HEK293 (cell line): ENCODE results near the gene BCOR.

Source experiments
- CTCF ChIA-PET: fragments of 350-600 bp; formaldehyde crosslinking; extraction: SDS; loops from one replicate; lab custom pipeline; 2021; ENCODE audit warnings: antibody characterized with exemption; lab: Yijun Ruan, JAX
- POLR2A ChIA-PET: fragments of 300-600 bp; formaldehyde crosslinking; extraction: SDS; loops from one replicate; lab custom pipeline; 2020; ENCODE audit warnings: antibody characterized with exemption, inconsistent platforms; lab: Yijun Ruan, JAX
- H3K27ac ChIP-seq: fragments of 200-500 bp; sonication (Bioruptor generic); 2 replicates; pipeline ENCODE4 v1.5.1; 2014; ENCODE audit warnings: low read depth, low read length, control low read depth, inconsistent platforms; ENCODE audit errors: extremely low read depth
- H3K36me3 ChIP-seq, 2 experiments: fragments of 200-500 bp in 1 of 2; sonication (Bioruptor generic) in 1 of 2; 1 replicate in 1 of 2; 2 replicates in 1 of 2; pipeline ENCODE4 v1.5.1; 2014 to 2017; ENCODE audit warnings: inconsistent platforms in 2 of 2, low read length in 2 of 2; ENCODE audit not compliant: control insufficient read depth in 2 of 2, insufficient read depth in 1 of 2
- H3K4me1 ChIP-seq: fragments of 200-500 bp; sonication (Bioruptor generic); 2 replicates; pipeline ENCODE4 v1.5.1; 2014; ENCODE audit warnings: mild to moderate bottlenecking, low read length, inconsistent platforms; ENCODE audit not compliant: control insufficient read depth, insufficient read depth
- H3K4me3 ChIP-seq: 2 replicates; pipeline ENCODE4 v1.5.1; 2011; ENCODE audit warnings: low read depth, mild to moderate bottlenecking, control low read depth, low read length, moderate library complexity
- H3K9me3 ChIP-seq: fragments of 200-500 bp; sonication (Bioruptor generic); 2 replicates; pipeline ENCODE4 v1.5.1; 2014; ENCODE audit warnings: low read depth, low read length, inconsistent platforms; ENCODE audit not compliant: control insufficient read depth, insufficient read depth
- GLIS1 ChIP-seq: fragments of 450-650 bp; formaldehyde crosslinking; IDR thresholded peaks from 2 replicates; pipeline ENCODE4 v1.5.1; 2016; ENCODE audit warnings: missing biosample characterization, missing genetic modification characterization
- GLIS2 ChIP-seq: fragments of 450-650 bp; formaldehyde crosslinking; IDR thresholded peaks from 2 replicates; pipeline ENCODE4 v1.5.1; 2016; ENCODE audit warnings: missing biosample characterization, missing genetic modification characterization
- IKZF3 ChIP-seq: fragments of 450-650 bp; IDR thresholded peaks from 2 replicates; pipeline ENCODE4 v1.5.0; 2018; ENCODE audit warnings: missing biosample characterization, mild to moderate bottlenecking, missing genetic modification characterization, moderate library complexity
- KLF16 ChIP-seq: fragments of 450-650 bp; formaldehyde crosslinking; IDR thresholded peaks from 2 replicates; pipeline ENCODE4 v1.5.1; 2017; ENCODE audit warnings: missing biosample characterization, missing genetic modification characterization
- MYNN ChIP-seq: fragments of 450-650 bp; formaldehyde crosslinking; IDR thresholded peaks from 2 replicates; pipeline ENCODE4 v1.5.1; 2016; ENCODE audit warnings: missing biosample characterization, missing genetic modification characterization, borderline replicate concordance
- MZF1 ChIP-seq: fragments of 450-650 bp; formaldehyde crosslinking; IDR thresholded peaks from 2 replicates; pipeline ENCODE4 v1.5.1; 2017; ENCODE audit warnings: missing biosample characterization, missing genetic modification characterization, borderline replicate concordance
- OSR2 ChIP-seq: fragments of 450-650 bp; formaldehyde crosslinking; IDR thresholded peaks from 2 replicates; pipeline ENCODE4 v1.5.1; 2016; ENCODE audit warnings: missing biosample characterization, missing genetic modification characterization
- SP3 ChIP-seq: fragments of 450-650 bp; formaldehyde crosslinking; IDR thresholded peaks from 2 replicates; pipeline ENCODE4 v1.5.1; 2016; ENCODE audit warnings: missing biosample characterization, missing genetic modification characterization
- ZBTB1 ChIP-seq: fragments of 450-650 bp; formaldehyde crosslinking; IDR thresholded peaks from 2 replicates; pipeline ENCODE4 v1.5.1; 2016; ENCODE audit warnings: missing biosample characterization, missing genetic modification characterization
- ZBTB17 ChIP-seq: fragments of 450-650 bp; formaldehyde crosslinking; IDR thresholded peaks from 2 replicates; pipeline ENCODE4 v1.5.1; 2016; ENCODE audit warnings: missing biosample characterization, missing genetic modification characterization
- ZBTB21 ChIP-seq: fragments of 450-650 bp; formaldehyde crosslinking; IDR thresholded peaks from 2 replicates; pipeline ENCODE4 v1.5.1; 2017; ENCODE audit warnings: missing biosample characterization, missing genetic modification characterization
- ZBTB48 ChIP-seq: fragments of 450-650 bp; formaldehyde crosslinking; IDR thresholded peaks from 2 replicates; pipeline ENCODE4 v1.5.1; 2016; ENCODE audit warnings: missing biosample characterization, missing genetic modification characterization
- ZFHX2 ChIP-seq: fragments of 450-650 bp; formaldehyde crosslinking; conservative IDR thresholded peaks from 2 replicates; pipeline ENCODE4 v1.5.1; 2016; ENCODE audit warnings: missing biosample characterization, missing genetic modification characterization
- ZFP3 ChIP-seq: fragments of 450-650 bp; formaldehyde crosslinking; IDR thresholded peaks from 2 replicates; pipeline ENCODE4 v1.5.1; 2016; ENCODE audit warnings: low read depth, missing biosample characterization, missing genetic modification characterization
- ZFP37 ChIP-seq: fragments of 450-650 bp; formaldehyde crosslinking; IDR thresholded peaks from 2 replicates; pipeline ENCODE4 v1.5.1; 2016; ENCODE audit warnings: missing biosample characterization, missing genetic modification characterization
- ZNF146 ChIP-seq: fragments of 450-650 bp; formaldehyde crosslinking; IDR thresholded peaks from 2 replicates; pipeline ENCODE4 v1.5.1; 2016; ENCODE audit warnings: missing biosample characterization, missing genetic modification characterization
- ZNF16 ChIP-seq: fragments of 450-650 bp; formaldehyde crosslinking; IDR thresholded peaks from 2 replicates; pipeline ENCODE4 v1.5.1; 2016; ENCODE audit warnings: low read depth, missing biosample characterization, missing genetic modification characterization
- ZNF223 ChIP-seq: fragments of 450-650 bp; formaldehyde crosslinking; IDR thresholded peaks from 2 replicates; pipeline ENCODE4 v1.5.1; 2016; ENCODE audit warnings: missing biosample characterization, missing genetic modification characterization
- ZNF335 ChIP-seq: fragments of 450-650 bp; formaldehyde crosslinking; conservative IDR thresholded peaks from 2 replicates; pipeline ENCODE4 v1.5.1; 2016; ENCODE audit warnings: missing biosample characterization, missing genetic modification characterization
- ZNF341 ChIP-seq: fragments of 450-650 bp; formaldehyde crosslinking; IDR thresholded peaks from 2 replicates; pipeline ENCODE4; 2016; ENCODE audit warnings: low read depth, missing biosample characterization, missing genetic modification characterization
- ZNF354C ChIP-seq: fragments of 450-650 bp; formaldehyde crosslinking; IDR thresholded peaks from 2 replicates; pipeline ENCODE4 v1.5.1; 2016; ENCODE audit warnings: missing biosample characterization, missing genetic modification characterization, low read depth, borderline replicate concordance
- ZNF501 ChIP-seq: fragments of 450-650 bp; formaldehyde crosslinking; IDR thresholded peaks from 2 replicates; pipeline ENCODE4 v1.5.1; 2016; ENCODE audit warnings: missing biosample characterization, missing genetic modification characterization
- ZNF510 ChIP-seq: fragments of 450-650 bp; formaldehyde crosslinking; IDR thresholded peaks from 2 replicates; pipeline ENCODE4 v1.5.1; 2018; ENCODE audit warnings: mild to moderate bottlenecking, missing genetic modification characterization, missing biosample characterization; ENCODE audit not compliant: insufficient replicate concordance
- ZNF529 ChIP-seq: fragments of 450-650 bp; formaldehyde crosslinking; IDR thresholded peaks from 2 replicates; pipeline ENCODE4 v1.5.1; 2017; ENCODE audit warnings: missing genetic modification characterization, missing biosample characterization; ENCODE audit not compliant: insufficient replicate concordance
- ZNF561 ChIP-seq: fragments of 450-650 bp; IDR thresholded peaks from 2 replicates; pipeline ENCODE4 v1.5.1; 2018; ENCODE audit warnings: missing biosample characterization, missing genetic modification characterization, borderline replicate concordance
- ZNF596 ChIP-seq: fragments of 450-650 bp; IDR thresholded peaks from 2 replicates; pipeline ENCODE4 v1.5.0; 2018; ENCODE audit warnings: missing biosample characterization, mild to moderate bottlenecking, missing genetic modification characterization, moderate library complexity
- ZNF600 ChIP-seq: fragments of 450-650 bp; formaldehyde crosslinking; IDR thresholded peaks from 2 replicates; pipeline ENCODE4 v1.5.1; 2016; ENCODE audit warnings: missing biosample characterization, missing genetic modification characterization
- ZNF610 ChIP-seq: fragments of 450-650 bp; formaldehyde crosslinking; IDR thresholded peaks from 2 replicates; pipeline ENCODE4 v1.5.1; 2016; ENCODE audit warnings: missing biosample characterization, missing genetic modification characterization, borderline replicate concordance
- ZNF768 ChIP-seq: fragments of 450-650 bp; formaldehyde crosslinking; IDR thresholded peaks from 2 replicates; pipeline ENCODE4 v1.5.1; 2018; ENCODE audit warnings: missing biosample characterization, mild to moderate bottlenecking, missing genetic modification characterization
- ZNF777 ChIP-seq: fragments of 450-650 bp; formaldehyde crosslinking; IDR thresholded peaks from 2 replicates; pipeline ENCODE4 v1.5.1; 2017; ENCODE audit warnings: missing biosample characterization, missing genetic modification characterization, borderline replicate concordance
- ZSCAN16 ChIP-seq: fragments of 450-650 bp; formaldehyde crosslinking; IDR thresholded peaks from 2 replicates; pipeline ENCODE4 v1.5.1; 2016; ENCODE audit warnings: missing biosample characterization, missing genetic modification characterization
- ZXDB ChIP-seq: fragments of 450-650 bp; formaldehyde crosslinking; IDR thresholded peaks from 2 replicates; pipeline ENCODE4 v1.5.1; 2016; ENCODE audit warnings: missing biosample characterization, missing genetic modification characterization
- TF ChIP-seq, protein P1 (sequence below): fragments of 450-650 bp; formaldehyde crosslinking; IDR thresholded peaks from 2 replicates; pipeline ENCODE4 v1.5.1; 2016; ENCODE audit warnings: missing biosample characterization, missing genetic modification characterization
- TF ChIP-seq, protein P2 (sequence below): fragments of 450-650 bp; formaldehyde crosslinking; IDR thresholded peaks from 2 replicates; pipeline ENCODE4 v1.5.1; 2016; ENCODE audit warnings: missing biosample characterization, missing genetic modification characterization
- TF ChIP-seq, protein P3 (sequence below): fragments of 450-650 bp; formaldehyde crosslinking; IDR thresholded peaks from 2 replicates; pipeline ENCODE4 v1.5.1; 2016; ENCODE audit warnings: missing biosample characterization, missing genetic modification characterization

Gene BCOR

DNA sequence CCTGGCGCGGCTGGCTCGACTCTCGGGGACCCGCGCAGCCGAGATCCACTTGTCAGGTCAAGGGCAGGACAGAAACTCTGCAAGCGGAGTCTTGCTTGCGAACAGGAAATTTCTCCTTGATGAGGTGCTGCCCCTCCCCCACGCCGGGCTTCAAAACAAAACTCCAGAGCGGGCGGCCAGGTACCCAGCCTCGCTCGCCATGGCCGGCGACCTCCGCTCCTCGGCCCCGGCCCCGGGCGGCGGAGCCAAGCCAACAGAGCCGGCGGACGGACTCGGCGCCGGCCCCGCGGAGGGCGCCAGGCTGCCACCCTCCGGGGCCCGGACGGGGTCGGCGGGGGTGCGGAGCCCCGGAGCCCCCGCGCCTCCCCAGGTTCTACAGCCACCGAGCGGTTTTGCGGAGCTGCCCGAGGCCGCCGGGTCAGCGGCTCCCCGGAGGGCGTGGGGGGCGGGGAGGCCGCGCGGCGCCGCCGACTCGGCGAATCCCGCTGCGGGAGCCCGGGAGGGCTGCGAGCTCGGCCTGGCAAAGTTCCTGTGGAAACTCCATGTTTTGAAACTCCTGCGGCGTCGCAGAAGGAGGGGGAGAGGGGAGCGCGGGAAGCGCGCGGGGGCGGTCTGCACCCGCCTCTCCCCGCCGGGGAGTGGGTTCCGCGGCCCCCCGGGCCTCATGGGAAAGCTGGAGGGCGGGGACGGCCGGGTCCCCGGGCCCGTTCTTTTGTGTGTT lies 11.7 kb upstream of the BCOR start (continued):
- TF ChIP-seq GLIS2 (peak; percentile 77), ZNF596 (tag by site-specific recombination) (0 out of 2 replicates have a peak, but pooled peaks have one; percentile 12), KLF16 (tag by site-specific recombination) (no peak), OSR2 (no peak), ZNF561 (0 out of 2 replicates have a peak, but pooled peaks have one; percentile 30), ZNF354C (tag by site-specific recombination) (no peak), ZBTB21 (no peak), ZSCAN16 (tag by site-specific recombination) (no peak), ZFP3 (no peak), GLIS1 (peak; percentile 62), ZBTB48 (tag by site-specific recombination) (no peak), ZNF610 (no peak), ZNF341 (tag by site-specific recombination) (peak; percentile 60), IKZF3 (tag by site-specific recombination) (peak; percentile 63), ZNF777 (tag by site-specific recombination) (no peak), MYNN (tag by site-specific recombination) (no peak), ZBTB1 (no peak), ZNF768 (tag by site-specific recombination) (no peak), ZFP37 (tag by site-specific recombination) (no peak)
- TF ChIP-seq, protein P1, sequence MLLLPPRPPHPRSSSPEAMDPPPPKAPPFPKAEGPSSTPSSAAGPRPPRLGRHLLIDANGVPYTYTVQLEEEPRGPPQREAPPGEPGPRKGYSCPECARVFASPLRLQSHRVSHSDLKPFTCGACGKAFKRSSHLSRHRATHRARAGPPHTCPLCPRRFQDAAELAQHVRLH (tag by site-specific recombination), result no peak
- TF ChIP-seq, protein P2, sequence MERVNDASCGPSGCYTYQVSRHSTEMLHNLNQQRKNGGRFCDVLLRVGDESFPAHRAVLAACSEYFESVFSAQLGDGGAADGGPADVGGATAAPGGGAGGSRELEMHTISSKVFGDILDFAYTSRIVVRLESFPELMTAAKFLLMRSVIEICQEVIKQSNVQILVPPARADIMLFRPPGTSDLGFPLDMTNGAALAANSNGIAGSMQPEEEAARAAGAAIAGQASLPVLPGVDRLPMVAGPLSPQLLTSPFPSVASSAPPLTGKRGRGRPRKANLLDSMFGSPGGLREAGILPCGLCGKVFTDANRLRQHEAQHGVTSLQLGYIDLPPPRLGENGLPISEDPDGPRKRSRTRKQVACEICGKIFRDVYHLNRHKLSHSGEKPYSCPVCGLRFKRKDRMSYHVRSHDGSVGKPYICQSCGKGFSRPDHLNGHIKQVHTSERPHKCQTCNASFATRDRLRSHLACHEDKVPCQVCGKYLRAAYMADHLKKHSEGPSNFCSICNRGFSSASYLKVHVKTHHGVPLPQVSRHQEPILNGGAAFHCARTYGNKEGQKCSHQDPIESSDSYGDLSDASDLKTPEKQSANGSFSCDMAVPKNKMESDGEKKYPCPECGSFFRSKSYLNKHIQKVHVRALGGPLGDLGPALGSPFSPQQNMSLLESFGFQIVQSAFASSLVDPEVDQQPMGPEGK (tag by site-specific recombination), result peak; percentile 62

DNA sequence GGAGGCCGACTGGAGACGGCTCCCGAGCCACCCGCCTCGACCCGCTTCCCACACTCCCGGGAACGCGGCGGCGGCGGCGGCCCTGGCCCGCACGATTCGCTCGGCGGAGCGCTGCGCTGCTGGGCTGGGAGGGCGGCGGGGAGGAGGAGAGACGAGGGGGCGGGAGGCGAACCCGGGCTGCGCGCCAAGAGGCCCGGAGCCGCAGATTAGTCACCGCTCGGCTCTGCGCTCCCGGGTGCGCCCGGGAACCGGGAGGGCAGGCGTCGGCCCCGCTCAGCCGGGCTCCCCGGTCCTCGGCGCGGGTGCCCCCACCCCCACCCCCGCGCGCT lies 11.2 kb upstream of the BCOR start:
- H3K9me3 ChIP-seq, result no peaks in the 10 kb centered on the region
- POLR2A ChIA-PET, result interaction anchor here (5.7 kb wide), 1 partner anchor 11 kb away, joined by 50 read pairs; the partner anchor contains the start of gene BCOR
- no peak for TF ChIP-seq ZBTB1
- no peak for TF ChIP-seq ZNF510 (tag by site-specific recombination)
- TF ChIP-seq, protein P3, sequence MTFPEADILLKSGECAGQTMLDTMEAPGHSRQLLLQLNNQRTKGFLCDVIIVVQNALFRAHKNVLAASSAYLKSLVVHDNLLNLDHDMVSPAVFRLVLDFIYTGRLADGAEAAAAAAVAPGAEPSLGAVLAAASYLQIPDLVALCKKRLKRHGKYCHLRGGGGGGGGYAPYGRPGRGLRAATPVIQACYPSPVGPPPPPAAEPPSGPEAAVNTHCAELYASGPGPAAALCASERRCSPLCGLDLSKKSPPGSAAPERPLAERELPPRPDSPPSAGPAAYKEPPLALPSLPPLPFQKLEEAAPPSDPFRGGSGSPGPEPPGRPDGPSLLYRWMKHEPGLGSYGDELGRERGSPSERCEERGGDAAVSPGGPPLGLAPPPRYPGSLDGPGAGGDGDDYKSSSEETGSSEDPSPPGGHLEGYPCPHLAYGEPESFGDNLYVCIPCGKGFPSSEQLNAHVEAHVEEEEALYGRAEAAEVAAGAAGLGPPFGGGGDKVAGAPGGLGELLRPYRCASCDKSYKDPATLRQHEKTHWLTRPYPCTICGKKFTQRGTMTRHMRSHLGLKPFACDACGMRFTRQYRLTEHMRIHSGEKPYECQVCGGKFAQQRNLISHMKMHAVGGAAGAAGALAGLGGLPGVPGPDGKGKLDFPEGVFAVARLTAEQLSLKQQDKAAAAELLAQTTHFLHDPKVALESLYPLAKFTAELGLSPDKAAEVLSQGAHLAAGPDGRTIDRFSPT (tag by site-specific recombination), result no peak
- TF ChIP-seq ZBTB17, result peak; percentile 3
- TF ChIP-seq ZXDB (tag by site-specific recombination), result no peak
- TF ChIP-seq ZFHX2 (tag by site-specific recombination), result peak; percentile 63
- no peak; the same call in 1 of the 2 replicates for TF ChIP-seq SP3 (tag by site-specific recombination)
- TF ChIP-seq ZNF16 (tag by site-specific recombination), result no peak
- TF ChIP-seq ZNF146 (tag by site-specific recombination), result no peak
- TF ChIP-seq ZNF600 (tag by site-specific recombination), result peak; percentile 65
- TF ChIP-seq ZNF223, result no peak
- 0 out of 2 replicates have a peak, but pooled peaks have one; percentile 8 for TF ChIP-seq ZNF501 (tag by site-specific recombination)
- no peak for TF ChIP-seq ZNF335 (tag by site-specific recombination)
- TF ChIP-seq ZNF529 (tag by site-specific recombination), result no peak
- no peak for TF ChIP-seq MZF1

More for the DNA sequence above, 11.2 kb upstream of the BCOR start:
- H3K4me1 ChIP-seq, result peaks cover 8% of the 10 kb centered on the region
- H3K36me3 ChIP-seq, result no peaks in the 10 kb centered on the region
- peak overlapping the region; percentile 51 for H3K4me3 ChIP-seq
- peak overlapping the region; percentile 100 for H3K27ac ChIP-seq
- CTCF ChIA-PET, result interaction anchor here (0.7 kb wide), 1 partner anchor 279 kb away, joined by 3 read pairs; no protein-coding TSS in a partner anchor
